ENCODE measurements around the gene CCSER1.

The CCSER1 gene

DNA sequence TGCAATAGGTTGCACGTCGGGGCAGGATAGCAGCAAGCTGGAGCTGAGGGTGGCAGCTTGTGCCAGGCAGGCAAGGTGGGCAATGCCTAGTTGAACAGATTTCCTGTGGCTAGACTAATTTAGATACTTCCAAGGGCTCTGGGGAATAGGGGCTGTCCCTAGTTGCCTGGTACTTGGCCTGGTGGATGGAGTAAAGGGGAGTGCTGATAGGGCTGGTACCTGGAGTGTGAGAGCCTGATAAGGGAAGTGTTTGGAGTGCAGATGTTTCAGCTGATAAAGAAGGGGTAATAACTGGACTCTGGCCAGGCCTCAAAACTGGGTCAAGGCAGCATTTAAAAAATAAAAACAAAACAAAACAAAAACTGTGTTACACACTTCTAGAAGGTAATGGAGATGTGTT is 665.5 kb downstream of the CCSER1 start:
- Histone ChIP-seq H3K36me3 (ENCODE audit: low read length) (no peaks in the 10 kb centered on the region), H3K27me3 (ENCODE audit: low read length) (no peaks in the 10 kb centered on the region), H3K4me2 (ENCODE audit: low read depth, low read length, poor library complexity, severe bottlenecking) (no peak overlapping the region), H3K9ac (ENCODE audit: low read length) (no peak overlapping the region), H4K20me1 (ENCODE audit: low read depth, low read length) (no peaks in the 10 kb centered on the region), H3K9me3 (ENCODE audit: insufficient read depth, low read length) (no peaks in the 10 kb centered on the region), H3K4me3 (ENCODE audit: insufficient read depth, low read length, poor library complexity, severe bottlenecking) (no peak overlapping the region), H3F3A (ENCODE audit: insufficient read depth) (no peaks in the 10 kb centered on the region), H3K9me2 (replicated peaks; ENCODE audit: insufficient read depth, low read length) (no peaks in the 10 kb centered on the region), H3K79me2 (ENCODE audit: insufficient read depth, low read length) (no peaks in the 10 kb centered on the region), H3K27ac (ENCODE audit: low read depth, low read length) (no peak overlapping the region), H2AFZ (ENCODE audit: low read depth, low read length, severe bottlenecking) (no peak overlapping the region)
- TF ChIP-seq, protein P1, sequence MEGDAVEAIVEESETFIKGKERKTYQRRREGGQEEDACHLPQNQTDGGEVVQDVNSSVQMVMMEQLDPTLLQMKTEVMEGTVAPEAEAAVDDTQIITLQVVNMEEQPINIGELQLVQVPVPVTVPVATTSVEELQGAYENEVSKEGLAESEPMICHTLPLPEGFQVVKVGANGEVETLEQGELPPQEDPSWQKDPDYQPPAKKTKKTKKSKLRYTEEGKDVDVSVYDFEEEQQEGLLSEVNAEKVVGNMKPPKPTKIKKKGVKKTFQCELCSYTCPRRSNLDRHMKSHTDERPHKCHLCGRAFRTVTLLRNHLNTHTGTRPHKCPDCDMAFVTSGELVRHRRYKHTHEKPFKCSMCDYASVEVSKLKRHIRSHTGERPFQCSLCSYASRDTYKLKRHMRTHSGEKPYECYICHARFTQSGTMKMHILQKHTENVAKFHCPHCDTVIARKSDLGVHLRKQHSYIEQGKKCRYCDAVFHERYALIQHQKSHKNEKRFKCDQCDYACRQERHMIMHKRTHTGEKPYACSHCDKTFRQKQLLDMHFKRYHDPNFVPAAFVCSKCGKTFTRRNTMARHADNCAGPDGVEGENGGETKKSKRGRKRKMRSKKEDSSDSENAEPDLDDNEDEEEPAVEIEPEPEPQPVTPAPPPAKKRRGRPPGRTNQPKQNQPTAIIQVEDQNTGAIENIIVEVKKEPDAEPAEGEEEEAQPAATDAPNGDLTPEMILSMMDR (IDR thresholded peaks at IDR 0.05; ENCODE audit: insufficient read depth, low read length, poor library complexity, severe bottlenecking) = no peak
- TF ChIP-seq EZH2phosphoT487 (conservative IDR thresholded peaks at IDR 0.05; ENCODE audit: low read length) = no peak

DNA sequence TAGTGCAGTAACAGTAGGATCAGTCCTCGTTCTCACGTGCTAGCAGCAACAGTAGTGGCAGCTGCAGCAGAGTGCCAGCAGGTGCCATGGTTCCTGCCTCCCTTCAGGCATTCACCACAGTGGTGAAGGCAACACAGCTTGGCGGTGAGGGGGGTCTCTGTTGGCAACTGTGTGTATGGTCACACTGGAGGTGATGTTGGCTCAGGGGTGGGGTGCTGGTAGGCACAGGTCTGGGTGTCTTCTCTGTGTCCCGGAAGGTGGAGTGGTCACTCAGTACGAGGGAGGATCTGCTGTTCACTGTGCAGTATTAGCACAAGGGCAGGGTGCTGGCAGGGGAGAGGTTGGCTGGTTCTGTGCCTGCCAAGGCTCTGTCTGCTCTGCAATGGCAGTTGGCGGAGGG is 671.8 kb downstream of the CCSER1 start:
- Histone ChIP-seq H3K4me3 (ENCODE audit: insufficient read depth, low read length, poor library complexity, severe bottlenecking) (no peak overlapping the region), H3K9me3 (ENCODE audit: insufficient read depth, low read length) (no peaks in the 10 kb centered on the region), H3K4me2 (ENCODE audit: low read depth, low read length, poor library complexity, severe bottlenecking) (no peak overlapping the region), H3F3A (ENCODE audit: insufficient read depth) (no peaks in the 10 kb centered on the region), H2AFZ (ENCODE audit: low read depth, low read length, severe bottlenecking) (no peak overlapping the region), H3K27me3 (ENCODE audit: low read length) (no peaks in the 10 kb centered on the region), H3K79me2 (ENCODE audit: insufficient read depth, low read length) (no peaks in the 10 kb centered on the region), H3K27ac (ENCODE audit: low read depth, low read length) (no peak overlapping the region), H3K9ac (ENCODE audit: low read length) (no peak overlapping the region), H3K36me3 (ENCODE audit: low read length) (no peaks in the 10 kb centered on the region), H4K20me1 (ENCODE audit: low read depth, low read length) (no peaks in the 10 kb centered on the region), H3K9me2 (replicated peaks; ENCODE audit: insufficient read depth, low read length) (no peaks in the 10 kb centered on the region)
- TF ChIP-seq, protein P1 (IDR thresholded peaks at IDR 0.05; ENCODE audit: insufficient read depth, low read length, poor library complexity, severe bottlenecking) = no peak
- no peak for TF ChIP-seq EZH2phosphoT487 (conservative IDR thresholded peaks at IDR 0.05; ENCODE audit: low read length)

DNA sequence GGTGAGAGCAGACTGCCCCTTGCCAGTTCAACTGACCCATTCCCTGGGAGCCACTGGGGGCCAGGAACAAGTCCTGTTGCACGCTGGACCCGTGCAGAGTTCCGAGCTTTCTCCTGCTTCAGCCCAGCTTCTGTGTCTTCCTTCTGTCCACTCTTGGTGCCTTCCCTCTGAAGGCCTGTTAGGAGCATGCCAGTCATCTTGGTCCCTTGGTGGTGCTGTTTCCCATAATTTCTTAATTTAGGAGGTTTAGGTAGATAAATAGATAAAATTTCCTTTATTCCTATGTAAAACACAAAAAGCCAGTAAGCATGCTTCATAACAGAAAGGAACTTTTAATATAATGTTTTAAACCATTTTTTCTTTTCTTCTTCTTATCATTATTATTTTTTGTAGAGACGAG is 672.7 kb downstream of the CCSER1 start:
- H3K4me2 ChIP-seq (ENCODE audit: low read depth, low read length, poor library complexity, severe bottlenecking) = no peak overlapping the region
- no peaks in the 10 kb centered on the region for H3F3A ChIP-seq (ENCODE audit: insufficient read depth)
- no peaks in the 10 kb centered on the region for H3K36me3 ChIP-seq (ENCODE audit: low read length)
- H2AFZ ChIP-seq (ENCODE audit: low read depth, low read length, severe bottlenecking) = no peak overlapping the region
- no peaks in the 10 kb centered on the region for H3K9me3 ChIP-seq (ENCODE audit: insufficient read depth, low read length)
- no peaks in the 10 kb centered on the region for H4K20me1 ChIP-seq (ENCODE audit: low read depth, low read length)
- no peaks in the 10 kb centered on the region for H3K9me2 ChIP-seq (replicated peaks; ENCODE audit: insufficient read depth, low read length)
- no peak overlapping the region for H3K4me3 ChIP-seq (ENCODE audit: insufficient read depth, low read length, poor library complexity, severe bottlenecking)
- TF ChIP-seq, protein P1 (IDR thresholded peaks at IDR 0.05; ENCODE audit: insufficient read depth, low read length, poor library complexity, severe bottlenecking) = no peak
- no peak for TF ChIP-seq EZH2phosphoT487 (conservative IDR thresholded peaks at IDR 0.05; ENCODE audit: low read length)
- H3K79me2 ChIP-seq (ENCODE audit: insufficient read depth, low read length) = no peaks in the 10 kb centered on the region
- no peak overlapping the region for H3K27ac ChIP-seq (ENCODE audit: low read depth, low read length)
- no peak overlapping the region for H3K9ac ChIP-seq (ENCODE audit: low read length)
- H3K27me3 ChIP-seq (ENCODE audit: low read length) = no peaks in the 10 kb centered on the region

Data from SU-DHL-6 (cell line).